Posterior cingulate gyrus (tissue), 11 donors: ENCODE results near the gene PHACTR1.

Experiments used
- DNase-seq, 10 donors: peaks; one replicate each; pipeline versions ENCODE4 v3.0.0 to v3.0.0-alpha.2; 2020 to 2021; ENCODE audit warnings: mixed read lengths in 3 of 10
- intact Hi-C: fragments of 100-400 bp; cut with DNase I; formaldehyde crosslinking; loops from one replicate; pipeline ENCODE4 v1.15.1; 2023

Gene PHACTR1

GRCh38 chr6:13048113-13048512 is 331.5 kb downstream of the PHACTR1 start:
- intact Hi-C loops = no loop called here
- DNase-seq = no peak

GRCh38 chr6:13049666-13050254 is 333.2 kb downstream of the PHACTR1 start:
- intact Hi-C loops = no loop called here
- DNase-seq = no peak

GRCh38 chr6:13053006-13053461 is 336.5 kb downstream of the PHACTR1 start:
- peak in 8 of 10 donors; percentile 28 to 92 (median 58) for DNase-seq
- intact Hi-C loops = no loop called here

- peak in 2 of 10 donors; percentile 32 to 80 for DNase-seq
- intact Hi-C loops = no loop called here
Measured at GRCh38 chr6:13058051-13058450, 341.5 kb downstream of the PHACTR1 start.

- intact Hi-C loops = no loop called here
- no peak for DNase-seq
Measured at GRCh38 chr6:13059026-13059425, 342.5 kb downstream of the PHACTR1 start.

GRCh38 chr6:13063300-13063918 is 346.8 kb downstream of the PHACTR1 start:
- no peak for DNase-seq
- intact Hi-C loops = no loop called here

GRCh38 chr6:13065581-13065980 is 349.0 kb downstream of the PHACTR1 start:
- DNase-seq = no peak
- intact Hi-C loops = no loop called here

GRCh38 chr6:13066050-13066449 is 349.5 kb downstream of the PHACTR1 start:
- intact Hi-C loops = no loop called here
- no peak for DNase-seq

- DNase-seq = no peak
- intact Hi-C loops = no loop called here
Measured at GRCh38 chr6:13066820-13067219, 350.3 kb downstream of the PHACTR1 start.

- intact Hi-C loops = no loop called here
- no peak for DNase-seq
Measured at GRCh38 chr6:13068586-13069210, 352.1 kb downstream of the PHACTR1 start.

GRCh38 chr6:13071550-13072345 is 355.2 kb downstream of the PHACTR1 start:
- intact Hi-C loops = no loop called here
- DNase-seq = no peak

- intact Hi-C loops = no loop called here
Measured at GRCh38 chr6:13072686-13073347, 356.2 kb downstream of the PHACTR1 start.

GRCh38 chr6:13074415-13075140 is 358.0 kb downstream of the PHACTR1 start:
- intact Hi-C loops = no loop called here
- no peak for DNase-seq

More at GRCh38 chr6:13072686-13073347, 356.2 kb downstream of the PHACTR1 start:
- no peak for DNase-seq

- intact Hi-C loops = no loop called here
- DNase-seq = no peak
Measured at GRCh38 chr6:13075141-13075845, 358.7 kb downstream of the PHACTR1 start.

- DNase-seq = no peak
- intact Hi-C loops = no loop called here
Measured at GRCh38 chr6:13076575-13076974, 360.0 kb downstream of the PHACTR1 start.

GRCh38 chr6:13077117-13077516 is 360.6 kb downstream of the PHACTR1 start:
- no peak for DNase-seq
- intact Hi-C loops = no loop called here

GRCh38 chr6:13079096-13079723 is 362.6 kb downstream of the PHACTR1 start:
- intact Hi-C loops = no loop called here
- no peak for DNase-seq

- intact Hi-C loops = no loop called here
- no peak for DNase-seq
Measured at GRCh38 chr6:13080462-13081188, 364.1 kb downstream of the PHACTR1 start.
